Hematopoietic multipotent progenitor cell treated with erythropoietin and hydrocortisone succinate and interleukin-3 and kit ligand, for 17 days (in vitro differentiated cells): Measurements from ENCODE around the gene HDX.
"Not testable (repeated sequence)": the region's sequence is repeated elsewhere in the genome, so short reads cannot be mapped to it uniquely, and the experiment has no call there.

Experiments used
- DNase-seq: peaks from one replicate; pipeline ENCODE4 v3.0.0-alpha.2; 2015; ENCODE audit warnings: low spot score

HDX gene

GRCh38 chrX:84501798-84502628 is at the start of gene HDX:
Gene HDX, minus strand, starts transcription at chrX:84502453. Its CDS starts 27,056 bp downstream, at chrX:84475397.
- no peak for DNase-seq

GRCh38 chrX:84541315-84541714 is 39.1 kb upstream of the HDX start:
- DNase-seq: not testable (repeated sequence)

GRCh38 chrX:84537627-84538026 is 35.4 kb upstream of the HDX start:
- DNase-seq: not testable (repeated sequence)

GRCh38 chrX:84488426-84488825 is 13.8 kb downstream of the HDX start:
- no peak for DNase-seq

GRCh38 chrX:84487365-84488353 is 14.6 kb downstream of the HDX start:
- no peak for DNase-seq

GRCh38 chrX:84479086-84479485 is 23.2 kb downstream of the HDX start:
- DNase-seq: no peak

- DNase-seq: no peak
These were observed 25.1 kb downstream of the HDX start for GRCh38 chrX:84477114-84477513.

- DNase-seq: no peak
These were observed 26.7 kb downstream of the HDX start for GRCh38 chrX:84475596-84475995.

GRCh38 chrX:84475101-84475500 is 27.2 kb downstream of the HDX start:
- no peak for DNase-seq

- DNase-seq: no peak
These were observed 33.0 kb downstream of the HDX start for GRCh38 chrX:84469226-84469625.

GRCh38 chrX:84467898-84468297 is 34.4 kb downstream of the HDX start:
- no peak for DNase-seq

GRCh38 chrX:84453351-84454246 is 48.7 kb downstream of the HDX start:
- no peak for DNase-seq

- DNase-seq: no peak
These were observed 61.1 kb downstream of the HDX start for GRCh38 chrX:84441143-84441542.

GRCh38 chrX:84415140-84415539 is 87.1 kb downstream of the HDX start:
- no peak for DNase-seq

GRCh38 chrX:84363663-84364062 is 138.6 kb downstream of the HDX start:
- no peak for DNase-seq

- DNase-seq: no peak
These were observed 139.2 kb downstream of the HDX start for GRCh38 chrX:84363051-84363450.

GRCh38 chrX:84362184-84362838 is 139.9 kb downstream of the HDX start:
- DNase-seq: no peak

- DNase-seq: no peak
These were observed 144.0 kb downstream of the HDX start for GRCh38 chrX:84358271-84358670.

GRCh38 chrX:84357296-84357695 is 145.0 kb downstream of the HDX start:
- DNase-seq: no peak

- DNase-seq: no peak
These were observed 161.3 kb downstream of the HDX start for GRCh38 chrX:84340968-84341367.
